NCI-H2227 treated with DMSO at 0.1 percent for 48 hours (cell line): Measurements from ENCODE around the gene ICE1.
"Not testable (repeated sequence)": the region's sequence is repeated elsewhere in the genome, so short reads cannot be mapped to it uniquely, and the experiment has no call there.

Experiments used
- DNase-seq: peaks from one replicate; lab custom pipeline; 2025; lab: John Stamatoyannopoulos, UW

The ICE1 gene

GRCh38 chr5:5437227-5438172 lies 15.0 kb downstream of the ICE1 start:
- no peak for DNase-seq

GRCh38 chr5:5451863-5452262 lies 29.4 kb downstream of the ICE1 start:
- no peak for DNase-seq

- no peak for DNase-seq
These were observed 30.7 kb downstream of the ICE1 start for GRCh38 chr5:5453131-5453530.

GRCh38 chr5:5454391-5454790 lies 31.9 kb downstream of the ICE1 start:
- no peak for DNase-seq

- DNase-seq = no peak
These were observed 34.4 kb downstream of the ICE1 start for GRCh38 chr5:5456858-5457257.

- DNase-seq = no peak
These were observed 37.8 kb downstream of the ICE1 start for GRCh38 chr5:5460311-5460710.

GRCh38 chr5:5461012-5461411 lies 38.5 kb downstream of the ICE1 start:
- no peak for DNase-seq

- no peak for DNase-seq
These were observed 41.7 kb downstream of the ICE1 start for GRCh38 chr5:5464036-5464715.

GRCh38 chr5:5466227-5466626 lies 43.8 kb downstream of the ICE1 start:
- DNase-seq = no peak

- DNase-seq = no peak
These were observed 45.3 kb downstream of the ICE1 start for GRCh38 chr5:5467737-5468136.

- DNase-seq = no peak
These were observed 48.5 kb downstream of the ICE1 start for GRCh38 chr5:5470933-5471332.

- DNase-seq = no peak
These were observed 50.7 kb downstream of the ICE1 start for GRCh38 chr5:5473226-5473625.

- DNase-seq = no peak
These were observed 52.5 kb downstream of the ICE1 start for GRCh38 chr5:5474961-5475360.

GRCh38 chr5:5475975-5476374 lies 53.5 kb downstream of the ICE1 start:
- DNase-seq = no peak

GRCh38 chr5:5479578-5479977 lies 57.1 kb downstream of the ICE1 start:
- not testable (repeated sequence) for DNase-seq

- DNase-seq = no peak
These were observed 58.1 kb downstream of the ICE1 start for GRCh38 chr5:5480481-5481111.

GRCh38 chr5:5481206-5481605 lies 58.7 kb downstream of the ICE1 start:
- DNase-seq = no peak

GRCh38 chr5:5481633-5482032 lies 59.2 kb downstream of the ICE1 start:
- no peak for DNase-seq

GRCh38 chr5:5483350-5483749 lies 60.9 kb downstream of the ICE1 start:
- DNase-seq = no peak

- no peak for DNase-seq
These were observed 61.6 kb downstream of the ICE1 start for GRCh38 chr5:5483880-5484598.

GRCh38 chr5:5486122-5486521 lies 63.6 kb downstream of the ICE1 start:
- DNase-seq = no peak
